SK-N-SH (cell line): Measurements from ENCODE around the gene FMNL1. TPM values are rescaled to one million over a fixed set of nuclear protein-coding genes. Genes with fewer than 3 reads are reported as not detected.
A peak's percentile ranks its signal among the peaks of the same experiment; 100 is the strongest.

Experiments
- CTCF ChIA-PET: fragments of 300-600, 350-600 bp; formaldehyde crosslinking; extraction: SDS; loops from one replicate; lab custom pipeline; 2021; lab: Yijun Ruan, JAX
- POLR2A ChIA-PET: fragments of 350-600 bp; sonication (Branson Sonifier 250); formaldehyde crosslinking; extraction: SDS; loops from one replicate; lab custom pipeline; 2020; ENCODE audit warnings: antibody characterized with exemption, inconsistent platforms; lab: Yijun Ruan, JAX
- DNase-seq: peaks from one replicate; pipeline ENCODE4 v3.0.0; 2012
- H2AFZ ChIP-seq: fragments of 200-600 bp; sonication (generic); 2 replicates; pipeline ENCODE4 v1.8.1; 2016; ENCODE audit warnings: antibody characterized with exemption, mild to moderate bottlenecking, low read depth
- H3F3A ChIP-seq: fragments of 200-600 bp; sonication (generic); replicated peaks from 2 replicates; pipeline ENCODE3; 2016; ENCODE audit warnings: antibody characterized with exemption, mild to moderate bottlenecking; ENCODE audit not compliant: insufficient read depth
- H3K27ac ChIP-seq, 2 experiments: fragments of 200-500 bp in 1 of 2; fragments of 200-600 bp in 1 of 2; sonication (Bioruptor generic) in 1 of 2; sonication (generic), shearing (Covaris generic) in 1 of 2; 2 replicates each; pipeline versions ENCODE4 v1.5.1 to v1.6.1; 2014 to 2016; ENCODE audit warnings: low read depth in 2 of 2, inconsistent platforms in 1 of 2, low read length in 1 of 2, mild to moderate bottlenecking in 1 of 2, mixed read lengths in 1 of 2
- H3K27me3 ChIP-seq: fragments of 200-600 bp; sonication (generic), shearing (Covaris generic); 2 replicates; pipeline ENCODE4 v1.6.1; 2016; ENCODE audit warnings: mixed run types; ENCODE audit not compliant: insufficient read depth
- H3K36me3 ChIP-seq, 2 experiments: fragments of 200-500 bp in 1 of 2; fragments of 200-600 bp in 1 of 2; sonication (Bioruptor generic) in 1 of 2; sonication (generic) in 1 of 2; replicated peaks in 1 of 2; 2 replicates each; pipeline versions ENCODE3 to v1.5.1; 2014 to 2016; ENCODE audit warnings: low read length in 1 of 2, mild to moderate bottlenecking in 1 of 2; ENCODE audit not compliant: insufficient read depth in 2 of 2, control insufficient read depth in 1 of 2
- H3K4me1 ChIP-seq, 2 experiments: fragments of 200-500 bp in 1 of 2; fragments of 200-600 bp in 1 of 2; sonication (Bioruptor generic) in 1 of 2; sonication (generic), shearing (Covaris generic) in 1 of 2; 2 replicates each; pipeline versions ENCODE4 v1.5.1 to v1.6.1; 2014 to 2016; ENCODE audit warnings: low read depth in 1 of 2, low read length in 1 of 2, mixed run types in 1 of 2; ENCODE audit not compliant: insufficient read depth in 2 of 2, control insufficient read depth in 1 of 2
- H3K4me2 ChIP-seq: fragments of 200-600 bp; sonication (generic), shearing (Covaris generic); 2 replicates; pipeline ENCODE4 v1.6.1; 2017; ENCODE audit warnings: mixed run types
- H3K4me3 ChIP-seq, 2 experiments: fragments of 200-500 bp in 1 of 2; fragments of 200-600 bp in 1 of 2; sonication (Bioruptor generic) in 1 of 2; sonication (generic), shearing (Covaris generic) in 1 of 2; 2 replicates each; pipeline versions ENCODE4 v1.5.1 to v1.8.1; 2014 to 2016; ENCODE audit warnings: low read depth in 2 of 2, inconsistent platforms in 1 of 2, low read length in 1 of 2, mild to moderate bottlenecking in 1 of 2, mixed read lengths in 1 of 2, moderate library complexity in 1 of 2
- H3K79me2 ChIP-seq: fragments of 200-600 bp; sonication (generic); 2 replicates; pipeline ENCODE4 v1.8.1; 2017; ENCODE audit warnings: mild to moderate bottlenecking; ENCODE audit not compliant: insufficient read depth
- H3K9ac ChIP-seq: fragments of 200-600 bp; sonication (generic); 2 replicates; pipeline ENCODE4 v1.6.1; 2017; ENCODE audit warnings: mixed run types
- H3K9me2 ChIP-seq: fragments of 200-600 bp; sonication (generic); 2 replicates; pipeline ENCODE4 v1.6.1; 2017; ENCODE audit warnings: mixed run types
- H3K9me3 ChIP-seq: fragments of 200-600 bp; sonication (generic); 2 replicates; pipeline ENCODE4 v1.6.1; 2017; ENCODE audit warnings: mixed run types, mild to moderate bottlenecking, moderate library complexity
- H4K20me1 ChIP-seq: fragments of 200-600 bp; sonication (generic); 2 replicates; pipeline ENCODE4 v1.6.1; 2017; ENCODE audit warnings: mild to moderate bottlenecking, mixed run types; ENCODE audit not compliant: insufficient read depth
- EP300 ChIP-seq, 2 experiments: IDR thresholded peaks; 2 replicates each; pipeline versions ENCODE4 v1.4.0 to v1.6.1; 2012; ENCODE audit warnings: borderline replicate concordance in 1 of 2, low read depth in 1 of 2, low read length in 1 of 2
- EZH2phosphoT487 ChIP-seq: fragments of 200-600 bp; sonication (generic); IDR thresholded peaks from 2 replicates; pipeline ENCODE4 v1.6.1; 2017; ENCODE audit warnings: low read depth, mixed run types, mild to moderate bottlenecking, antibody characterized with exemption, moderate library complexity, borderline replicate concordance
- FOSL2 ChIP-seq: IDR thresholded peaks from 2 replicates; pipeline ENCODE4 v1.4.0; 2012; ENCODE audit warnings: low read depth, mild to moderate bottlenecking, moderate library complexity, borderline replicate concordance
- FOXJ3 ChIP-seq: sonication (generic); formaldehyde crosslinking; IDR thresholded peaks from 2 replicates; pipeline ENCODE4 v1.5.1; 2020; ENCODE audit warnings: mild to moderate bottlenecking, missing genetic modification reagents
- GABPA ChIP-seq: IDR thresholded peaks from 2 replicates; pipeline ENCODE4 v1.4.0; 2012; ENCODE audit warnings: low read depth, mild to moderate bottlenecking
- NFIC ChIP-seq: IDR thresholded peaks from 2 replicates; pipeline ENCODE4 v1.4.0; 2012; ENCODE audit warnings: borderline replicate concordance
- POLR2AphosphoS5 ChIP-seq: IDR thresholded peaks from 2 replicates; pipeline ENCODE4 v1.6.1; 2012; ENCODE audit warnings: low read depth, low read length
- RFX5 ChIP-seq: IDR thresholded peaks from 2 replicates; pipeline ENCODE4 v1.6.1; 2012; ENCODE audit warnings: mild to moderate bottlenecking, improper control_type of control experiment, low read length
- SIN3A ChIP-seq: IDR thresholded peaks from 2 replicates; pipeline ENCODE4 v1.6.1; 2012; ENCODE audit warnings: low read depth, mild to moderate bottlenecking, low read length, moderate library complexity, borderline replicate concordance
- TCF12 ChIP-seq: IDR thresholded peaks from 2 replicates; pipeline ENCODE4 v1.4.0; 2012
- YY1 ChIP-seq: IDR thresholded peaks from 2 replicates; pipeline ENCODE4 v1.4.0; 2012; ENCODE audit warnings: low read depth, mild to moderate bottlenecking
- WGBS: methylation state at CpG from one replicate; pipeline ENCODE4 v1.1.6; 2017; ENCODE audit warnings: low lambda C conversion rate; 5-methylcytosine and 5-hydroxymethylcytosine counted together
- polyA plus RNA-seq, 3 experiments: library from polyadenylated mRNA; depleted of rRNA; stranded (reverse); fragments of >200 nt; gene quantifications; 2 replicates each; pipeline ENCODE4 v1.2.3, GENCODE V29; 2012
- TF ChIP-seq, protein P1 (sequence below): IDR thresholded peaks from 2 replicates; pipeline ENCODE4 v1.4.0; 2012; ENCODE audit warnings: low read depth, borderline replicate concordance
- TF ChIP-seq, protein P2 (sequence below): fragments of 200-600 bp; sonication (generic); IDR thresholded peaks from 2 replicates; pipeline ENCODE4 v1.6.1; 2017; ENCODE audit warnings: antibody characterized with exemption, mild to moderate bottlenecking, moderate library complexity
- TF ChIP-seq, protein P3 (sequence below): IDR thresholded peaks from 2 replicates; pipeline ENCODE4 v1.6.1; 2012; ENCODE audit warnings: mild to moderate bottlenecking, low read depth, low read length, moderate library complexity
- TF ChIP-seq, protein P4 (sequence below): fragments of 150-350 bp; IDR thresholded peaks from 2 replicates; pipeline ENCODE4 v1.6.1; 2016; ENCODE audit warnings: mild to moderate bottlenecking, low read depth, low read length

The FMNL1 gene, protein sequence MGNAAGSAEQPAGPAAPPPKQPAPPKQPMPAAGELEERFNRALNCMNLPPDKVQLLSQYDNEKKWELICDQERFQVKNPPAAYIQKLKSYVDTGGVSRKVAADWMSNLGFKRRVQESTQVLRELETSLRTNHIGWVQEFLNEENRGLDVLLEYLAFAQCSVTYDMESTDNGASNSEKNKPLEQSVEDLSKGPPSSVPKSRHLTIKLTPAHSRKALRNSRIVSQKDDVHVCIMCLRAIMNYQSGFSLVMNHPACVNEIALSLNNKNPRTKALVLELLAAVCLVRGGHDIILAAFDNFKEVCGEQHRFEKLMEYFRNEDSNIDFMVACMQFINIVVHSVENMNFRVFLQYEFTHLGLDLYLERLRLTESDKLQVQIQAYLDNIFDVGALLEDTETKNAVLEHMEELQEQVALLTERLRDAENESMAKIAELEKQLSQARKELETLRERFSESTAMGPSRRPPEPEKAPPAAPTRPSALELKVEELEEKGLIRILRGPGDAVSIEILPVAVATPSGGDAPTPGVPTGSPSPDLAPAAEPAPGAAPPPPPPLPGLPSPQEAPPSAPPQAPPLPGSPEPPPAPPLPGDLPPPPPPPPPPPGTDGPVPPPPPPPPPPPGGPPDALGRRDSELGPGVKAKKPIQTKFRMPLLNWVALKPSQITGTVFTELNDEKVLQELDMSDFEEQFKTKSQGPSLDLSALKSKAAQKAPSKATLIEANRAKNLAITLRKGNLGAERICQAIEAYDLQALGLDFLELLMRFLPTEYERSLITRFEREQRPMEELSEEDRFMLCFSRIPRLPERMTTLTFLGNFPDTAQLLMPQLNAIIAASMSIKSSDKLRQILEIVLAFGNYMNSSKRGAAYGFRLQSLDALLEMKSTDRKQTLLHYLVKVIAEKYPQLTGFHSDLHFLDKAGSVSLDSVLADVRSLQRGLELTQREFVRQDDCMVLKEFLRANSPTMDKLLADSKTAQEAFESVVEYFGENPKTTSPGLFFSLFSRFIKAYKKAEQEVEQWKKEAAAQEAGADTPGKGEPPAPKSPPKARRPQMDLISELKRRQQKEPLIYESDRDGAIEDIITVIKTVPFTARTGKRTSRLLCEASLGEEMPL
- polyA plus RNA-seq (2012; rRNA removed), result 1.5 and 2.8 TPM in 2 replicates
- 1.6 and 2.7 TPM in 2 replicates for polyA plus RNA-seq (2012; cell fraction: cytosol; rRNA removed)
- 7.1 and 9.0 TPM in 2 replicates for polyA plus RNA-seq (2012; cell fraction: nucleus; rRNA removed)

DNA sequence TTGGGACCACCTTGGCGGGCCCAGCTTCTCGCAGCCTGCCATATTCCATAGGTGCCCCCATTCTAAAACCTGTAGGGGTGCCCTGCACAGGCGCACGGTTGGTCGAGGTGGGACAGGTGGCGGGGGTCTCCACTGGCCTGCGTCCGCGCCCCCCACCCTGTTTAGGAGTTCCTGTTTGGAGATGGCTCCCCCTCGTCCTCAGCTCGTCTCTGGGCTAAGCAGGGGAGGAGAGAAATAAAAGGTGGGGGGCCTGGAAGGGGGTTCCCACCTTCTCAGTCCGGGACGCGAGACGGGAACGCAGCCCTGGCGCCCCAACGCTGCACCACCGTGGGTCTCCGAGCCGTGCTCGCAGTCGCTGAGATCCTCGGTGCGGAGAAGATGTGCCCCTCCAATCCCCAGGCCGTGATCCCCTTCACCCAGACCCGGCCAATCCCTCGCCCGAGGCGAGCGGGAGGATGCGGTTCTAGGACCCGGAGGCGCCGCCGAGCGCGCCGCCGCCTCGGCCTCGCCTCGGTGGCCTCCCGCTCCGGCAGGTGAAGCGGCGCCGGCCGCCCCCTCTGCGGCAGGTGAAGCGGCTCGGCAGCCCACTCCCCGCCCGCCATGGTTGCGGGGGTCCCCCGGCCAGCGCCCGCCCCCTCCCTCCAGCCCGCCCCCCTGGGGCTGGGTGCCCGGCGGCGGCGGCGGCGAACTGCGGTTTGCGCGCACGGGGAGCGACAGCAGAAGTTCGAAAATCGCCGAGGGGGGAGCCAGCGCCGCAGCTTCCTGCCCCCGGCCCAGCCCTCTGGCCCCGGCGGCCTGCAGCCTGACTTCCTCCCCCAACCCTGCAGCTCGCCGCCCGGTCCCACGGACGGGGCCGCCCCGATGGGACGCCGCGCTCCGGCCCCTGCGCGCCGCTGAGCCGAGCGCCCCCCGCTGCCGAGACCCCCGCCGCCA lies at the start of gene FMNL1:
TSS of gene FMNL1 (plus strand) at position 805 of the 933 bp plus-strand sequence. CDS start 240 bp downstream, outside the sequence.
- Histone ChIP-seq H3K9me2 (no peaks in the 10 kb centered on the region), H3K4me1 (peaks cover 0 to 33% of the 10 kb centered on the region in 2 experiments; a peak in 1 of 4 replicates), H3K36me3 (no peaks in the 10 kb centered on the region), H3K9me3 (no peaks in the 10 kb centered on the region), H2AFZ (peak within 1 kb of the TSS; percentile 76; the same call in 1 of the 2 replicates), H3K27me3 (no peaks in the 10 kb centered on the region), H4K20me1 (no peaks in the 10 kb centered on the region), H3K27ac (no peak within 1 kb of the TSS), H3K79me2 (no peaks in the 10 kb centered on the region), H3K4me3 (peak within 1 kb of the TSS; percentile 54 to 56), H3K4me2 (peak within 1 kb of the TSS; percentile 67), H3K9ac (0 out of 2 replicates have a peak within 1 kb of the TSS, but pooled peaks have one; percentile 11), H3F3A (peaks cover 14% of the 10 kb centered on the region)
- peak; percentile 71 for DNase-seq
- TF ChIP-seq RFX5 (no peak), YY1 (no peak), EP300 (IDR thresholded peaks at IDR 0.05; ENCODE audit: borderline replicate concordance in 1 of 2, low read depth in 1 of 2, low read length in 1 of 2) (no peak), EZH2phosphoT487 (no peak), TCF12 (no peak), FOSL2 (no peak), NFIC (no peak), POLR2AphosphoS5 (no peak), SIN3A (no peak), FOXJ3 (CRISPR knock-in tag) (no peak), GABPA (no peak)
- TF ChIP-seq, protein P1, sequence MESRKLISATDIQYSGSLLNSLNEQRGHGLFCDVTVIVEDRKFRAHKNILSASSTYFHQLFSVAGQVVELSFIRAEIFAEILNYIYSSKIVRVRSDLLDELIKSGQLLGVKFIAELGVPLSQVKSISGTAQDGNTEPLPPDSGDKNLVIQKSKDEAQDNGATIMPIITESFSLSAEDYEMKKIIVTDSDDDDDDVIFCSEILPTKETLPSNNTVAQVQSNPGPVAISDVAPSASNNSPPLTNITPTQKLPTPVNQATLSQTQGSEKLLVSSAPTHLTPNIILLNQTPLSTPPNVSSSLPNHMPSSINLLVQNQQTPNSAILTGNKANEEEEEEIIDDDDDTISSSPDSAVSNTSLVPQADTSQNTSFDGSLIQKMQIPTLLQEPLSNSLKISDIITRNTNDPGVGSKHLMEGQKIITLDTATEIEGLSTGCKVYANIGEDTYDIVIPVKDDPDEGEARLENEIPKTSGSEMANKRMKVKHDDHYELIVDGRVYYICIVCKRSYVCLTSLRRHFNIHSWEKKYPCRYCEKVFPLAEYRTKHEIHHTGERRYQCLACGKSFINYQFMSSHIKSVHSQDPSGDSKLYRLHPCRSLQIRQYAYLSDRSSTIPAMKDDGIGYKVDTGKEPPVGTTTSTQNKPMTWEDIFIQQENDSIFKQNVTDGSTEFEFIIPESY, result no peak
- TF ChIP-seq, protein P2, sequence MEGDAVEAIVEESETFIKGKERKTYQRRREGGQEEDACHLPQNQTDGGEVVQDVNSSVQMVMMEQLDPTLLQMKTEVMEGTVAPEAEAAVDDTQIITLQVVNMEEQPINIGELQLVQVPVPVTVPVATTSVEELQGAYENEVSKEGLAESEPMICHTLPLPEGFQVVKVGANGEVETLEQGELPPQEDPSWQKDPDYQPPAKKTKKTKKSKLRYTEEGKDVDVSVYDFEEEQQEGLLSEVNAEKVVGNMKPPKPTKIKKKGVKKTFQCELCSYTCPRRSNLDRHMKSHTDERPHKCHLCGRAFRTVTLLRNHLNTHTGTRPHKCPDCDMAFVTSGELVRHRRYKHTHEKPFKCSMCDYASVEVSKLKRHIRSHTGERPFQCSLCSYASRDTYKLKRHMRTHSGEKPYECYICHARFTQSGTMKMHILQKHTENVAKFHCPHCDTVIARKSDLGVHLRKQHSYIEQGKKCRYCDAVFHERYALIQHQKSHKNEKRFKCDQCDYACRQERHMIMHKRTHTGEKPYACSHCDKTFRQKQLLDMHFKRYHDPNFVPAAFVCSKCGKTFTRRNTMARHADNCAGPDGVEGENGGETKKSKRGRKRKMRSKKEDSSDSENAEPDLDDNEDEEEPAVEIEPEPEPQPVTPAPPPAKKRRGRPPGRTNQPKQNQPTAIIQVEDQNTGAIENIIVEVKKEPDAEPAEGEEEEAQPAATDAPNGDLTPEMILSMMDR, result no peak
- TF ChIP-seq, protein P3, sequence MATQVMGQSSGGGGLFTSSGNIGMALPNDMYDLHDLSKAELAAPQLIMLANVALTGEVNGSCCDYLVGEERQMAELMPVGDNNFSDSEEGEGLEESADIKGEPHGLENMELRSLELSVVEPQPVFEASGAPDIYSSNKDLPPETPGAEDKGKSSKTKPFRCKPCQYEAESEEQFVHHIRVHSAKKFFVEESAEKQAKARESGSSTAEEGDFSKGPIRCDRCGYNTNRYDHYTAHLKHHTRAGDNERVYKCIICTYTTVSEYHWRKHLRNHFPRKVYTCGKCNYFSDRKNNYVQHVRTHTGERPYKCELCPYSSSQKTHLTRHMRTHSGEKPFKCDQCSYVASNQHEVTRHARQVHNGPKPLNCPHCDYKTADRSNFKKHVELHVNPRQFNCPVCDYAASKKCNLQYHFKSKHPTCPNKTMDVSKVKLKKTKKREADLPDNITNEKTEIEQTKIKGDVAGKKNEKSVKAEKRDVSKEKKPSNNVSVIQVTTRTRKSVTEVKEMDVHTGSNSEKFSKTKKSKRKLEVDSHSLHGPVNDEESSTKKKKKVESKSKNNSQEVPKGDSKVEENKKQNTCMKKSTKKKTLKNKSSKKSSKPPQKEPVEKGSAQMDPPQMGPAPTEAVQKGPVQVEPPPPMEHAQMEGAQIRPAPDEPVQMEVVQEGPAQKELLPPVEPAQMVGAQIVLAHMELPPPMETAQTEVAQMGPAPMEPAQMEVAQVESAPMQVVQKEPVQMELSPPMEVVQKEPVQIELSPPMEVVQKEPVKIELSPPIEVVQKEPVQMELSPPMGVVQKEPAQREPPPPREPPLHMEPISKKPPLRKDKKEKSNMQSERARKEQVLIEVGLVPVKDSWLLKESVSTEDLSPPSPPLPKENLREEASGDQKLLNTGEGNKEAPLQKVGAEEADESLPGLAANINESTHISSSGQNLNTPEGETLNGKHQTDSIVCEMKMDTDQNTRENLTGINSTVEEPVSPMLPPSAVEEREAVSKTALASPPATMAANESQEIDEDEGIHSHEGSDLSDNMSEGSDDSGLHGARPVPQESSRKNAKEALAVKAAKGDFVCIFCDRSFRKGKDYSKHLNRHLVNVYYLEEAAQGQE, result no peak
- TF ChIP-seq, protein P4, sequence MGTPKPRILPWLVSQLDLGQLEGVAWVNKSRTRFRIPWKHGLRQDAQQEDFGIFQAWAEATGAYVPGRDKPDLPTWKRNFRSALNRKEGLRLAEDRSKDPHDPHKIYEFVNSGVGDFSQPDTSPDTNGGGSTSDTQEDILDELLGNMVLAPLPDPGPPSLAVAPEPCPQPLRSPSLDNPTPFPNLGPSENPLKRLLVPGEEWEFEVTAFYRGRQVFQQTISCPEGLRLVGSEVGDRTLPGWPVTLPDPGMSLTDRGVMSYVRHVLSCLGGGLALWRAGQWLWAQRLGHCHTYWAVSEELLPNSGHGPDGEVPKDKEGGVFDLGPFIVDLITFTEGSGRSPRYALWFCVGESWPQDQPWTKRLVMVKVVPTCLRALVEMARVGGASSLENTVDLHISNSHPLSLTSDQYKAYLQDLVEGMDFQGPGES, result no peak
- POLR2A ChIA-PET, result interaction anchor here (1.1 kb wide), 1 partner anchor 73 kb away, joined by 3 read pairs; the partner anchor contains the start of gene HEXIM1
- CTCF ChIA-PET, result interaction anchor here (1.0 to 16.2 kb wide), 7 partner anchors 10 to 207 kb away, joined by 3 to 260 read pairs (median 47); partner anchors contain the start of gene ACBD4
- 21% methylated on average over 40 of the region's 98 CpGs for WGBS
